ENCODE results near the gene TAS1R1.
"Not testable (repeated sequence)": the region's sequence is repeated elsewhere in the genome, so short reads cannot be mapped to it uniquely, and the experiment has no call there.

Gene TAS1R1

DNA sequence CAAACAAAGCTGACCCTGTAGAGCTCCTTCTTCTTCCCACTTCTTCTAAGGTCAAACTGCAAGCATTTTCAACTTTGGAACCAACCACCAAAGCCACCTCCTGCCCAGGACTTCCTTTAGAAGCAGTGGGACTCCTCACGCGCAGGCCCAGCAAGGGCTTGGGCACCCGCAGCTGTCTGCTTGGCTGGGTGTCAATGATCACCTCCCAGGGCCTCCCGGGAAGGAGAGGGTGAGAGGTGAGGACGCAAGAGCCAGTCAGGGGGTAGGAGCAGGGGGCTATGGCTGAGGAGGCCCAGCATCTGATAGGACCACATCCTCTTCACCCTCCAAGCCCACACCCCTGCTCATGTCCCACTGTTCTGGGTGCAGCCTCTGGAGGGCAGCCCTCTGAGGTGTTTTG, 37.3 kb downstream of the TAS1R1 start:
- no peak for DNase-seq

- DNase-seq, result no peak
These were observed 37.9 kb downstream of the TAS1R1 start for GRCh38 chr1:6592865-6593593.

GRCh38 chr1:6593810-6594209, 38.7 kb downstream of the TAS1R1 start:
- no peak for DNase-seq

DNA sequence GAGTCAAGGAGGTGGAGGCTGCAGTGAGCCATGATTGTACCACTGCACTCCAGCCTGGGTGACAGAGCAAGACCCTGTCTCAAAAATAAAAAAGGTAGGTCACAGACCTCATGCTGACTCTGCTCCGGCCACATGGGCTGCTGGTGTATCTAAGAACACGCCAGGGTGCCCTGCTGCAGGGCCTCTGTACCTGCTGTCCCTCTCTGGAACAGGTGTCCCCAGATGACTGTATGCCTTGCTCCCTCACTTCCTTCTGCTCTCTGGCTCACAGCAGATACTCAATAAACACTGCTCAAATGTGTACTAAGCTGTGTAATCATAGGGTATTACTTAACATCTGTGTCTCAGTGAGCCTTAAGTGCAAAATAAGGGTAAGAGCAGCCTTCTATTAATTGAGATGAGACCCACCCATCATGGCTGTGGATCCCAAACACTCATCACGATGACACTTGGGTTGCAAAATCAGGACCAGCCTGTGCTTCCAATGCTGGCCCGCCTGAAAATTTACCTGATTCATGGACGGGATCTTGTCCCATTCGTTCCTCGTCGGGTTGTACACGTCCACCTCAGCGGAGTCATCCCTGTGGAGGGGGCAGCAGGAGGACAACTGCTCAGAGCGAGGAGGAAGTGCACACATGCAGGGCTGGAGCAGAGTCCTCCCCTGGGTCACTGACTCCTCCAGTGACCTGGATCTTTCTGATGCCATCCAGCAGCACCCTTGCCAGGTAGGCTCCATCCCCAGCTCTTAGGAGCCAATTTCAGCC, 40.1 kb downstream of the TAS1R1 start:
- no peak for DNase-seq

- no peak for DNase-seq
These were observed 41.2 kb downstream of the TAS1R1 start for GRCh38 chr1:6596351-6596750.

GRCh38 chr1:6596886-6597776, 42.0 kb downstream of the TAS1R1 start:
- no peak for DNase-seq

GRCh38 chr1:6597777-6598131, 42.6 kb downstream of the TAS1R1 start:
- DNase-seq, result no peak

GRCh38 chr1:6599141-6599975, 44.3 kb downstream of the TAS1R1 start:
- DNase-seq, result no peak

DNA sequence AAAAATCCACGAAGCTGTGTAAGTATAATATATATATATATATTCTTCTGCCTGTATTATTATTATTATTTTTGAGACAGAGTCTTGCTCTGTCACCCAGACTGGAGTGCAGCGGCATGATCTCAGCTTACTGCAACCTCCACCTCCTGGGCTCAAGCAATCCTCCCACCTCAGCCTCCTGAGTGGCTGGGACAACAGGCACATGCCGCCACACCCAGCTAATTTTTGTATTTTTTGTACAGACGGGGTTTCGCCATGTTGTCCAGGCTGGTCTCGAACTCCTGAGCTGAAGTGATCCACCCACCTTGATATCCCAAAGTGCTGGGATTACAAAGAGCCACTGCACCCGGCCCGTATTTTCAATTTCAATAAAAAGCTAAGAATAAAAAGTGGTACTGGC, 44.9 kb downstream of the TAS1R1 start:
- DNase-seq, result not testable (repeated sequence)

DNA sequence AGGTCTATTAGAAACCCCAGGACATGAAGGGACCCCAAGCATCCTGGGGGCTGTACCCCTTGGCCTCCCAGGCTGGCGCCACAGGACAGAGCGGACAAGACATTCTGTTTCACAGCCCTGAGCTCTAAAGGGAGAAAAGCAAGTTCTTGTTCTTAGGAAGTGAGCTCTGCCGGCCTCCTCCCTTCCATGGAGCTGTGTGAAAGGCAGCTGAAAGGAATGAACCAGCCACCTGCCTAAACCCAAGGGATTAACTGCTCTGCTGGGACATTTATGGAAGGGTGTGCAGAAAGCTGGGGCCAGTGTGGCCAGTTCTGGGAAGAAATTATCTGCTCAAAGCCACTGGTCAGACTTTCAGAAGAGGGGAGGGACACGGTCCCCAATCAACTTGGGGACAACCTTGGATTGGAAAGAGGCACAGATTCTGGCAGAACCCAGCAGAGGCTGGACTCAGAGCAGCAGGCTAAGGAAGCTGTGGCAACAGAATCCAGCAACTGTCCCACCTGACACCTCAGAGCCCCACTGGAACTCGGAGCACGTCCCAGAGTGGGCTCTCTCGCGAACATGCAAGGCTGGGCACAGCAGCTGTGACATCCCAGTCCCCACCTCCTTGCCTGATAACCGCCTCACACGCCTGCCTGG, 45.4 kb downstream of the TAS1R1 start:
- DNase-seq, result no peak

DNA sequence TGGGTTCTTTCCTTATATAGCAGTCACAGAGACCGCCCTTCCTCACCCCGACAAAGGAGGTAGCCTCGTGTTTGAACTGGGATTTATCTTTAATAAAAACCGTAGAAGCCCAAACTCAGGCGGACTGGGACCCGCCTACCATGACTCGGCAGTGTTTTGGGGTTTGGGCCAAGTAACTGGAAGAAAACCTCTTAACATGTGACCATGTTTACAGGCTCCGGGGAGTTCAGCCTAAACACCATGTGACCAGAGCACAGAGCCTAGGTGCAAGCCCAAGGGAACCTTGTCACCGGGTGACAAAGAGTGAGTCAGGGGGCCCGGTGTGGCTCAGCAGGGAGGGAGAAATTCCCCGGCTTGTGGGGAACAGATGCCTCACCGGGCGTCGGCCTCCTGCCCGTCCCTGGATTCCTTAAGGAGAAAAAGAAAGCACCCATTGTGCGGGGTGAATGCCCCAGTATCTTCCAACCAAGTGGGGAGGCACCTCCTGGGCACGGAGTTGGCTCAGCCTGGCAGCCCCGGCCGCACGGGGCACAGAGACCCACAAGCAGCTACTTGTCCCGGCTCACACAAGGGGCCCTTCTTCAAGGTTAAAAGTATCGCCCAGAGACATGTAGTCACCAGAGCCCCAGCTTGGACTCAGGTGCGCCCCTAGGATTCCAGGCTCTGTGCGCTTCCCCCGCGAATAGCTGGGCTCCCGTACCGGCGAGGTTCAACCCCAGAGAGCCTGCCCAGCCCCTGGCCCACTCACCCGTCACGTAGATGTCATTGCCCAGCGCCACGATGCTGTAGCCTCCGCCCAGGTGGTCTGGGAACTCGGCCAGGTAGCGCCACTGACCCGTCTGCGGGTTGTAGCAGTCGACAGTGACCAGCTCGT, 46.2 kb downstream of the TAS1R1 start:
- peak; percentile 38 for DNase-seq

GRCh38 chr1:6601923-6602668, 47.0 kb downstream of the TAS1R1 start:
- no peak for DNase-seq

DNA sequence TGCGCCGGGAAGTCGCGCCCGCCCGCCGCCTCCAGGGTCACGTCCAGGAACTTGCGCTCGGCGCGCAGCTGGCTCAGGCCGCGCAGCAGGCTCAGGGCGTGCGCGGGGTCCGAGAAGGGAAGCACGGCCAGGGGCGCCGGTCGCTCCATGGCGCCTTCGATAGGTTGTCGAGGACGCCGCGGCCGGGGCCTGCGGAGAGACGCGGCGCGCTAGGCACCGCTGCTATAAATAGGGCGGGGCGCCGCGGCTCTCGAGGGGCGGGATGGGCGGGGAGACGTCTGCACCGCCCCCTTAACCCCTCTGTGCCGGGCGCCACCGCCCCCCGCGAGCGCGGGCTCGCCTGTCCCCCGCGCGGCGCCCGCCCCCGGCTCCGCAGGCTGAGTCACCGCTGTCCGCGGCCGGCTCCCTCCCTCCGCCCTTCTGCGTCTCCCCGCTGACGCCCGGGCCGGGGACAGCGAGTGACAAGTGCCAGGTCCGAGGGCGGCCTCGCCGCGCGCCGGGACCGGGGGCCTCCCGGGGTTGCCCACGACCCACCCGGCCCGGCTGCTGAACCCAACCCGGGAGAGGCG, 47.6 kb downstream of the TAS1R1 start, which contains the start of gene KLHL21:
TSS of gene KLHL21 (minus strand) at position 201 of the 569 bp plus-strand sequence. CDS start at position 149, 52 bp downstream.
- DNase-seq, result peak; percentile 86

GRCh38 chr1:6603238-6603914, 48.3 kb downstream of the TAS1R1 start:
- no peak for DNase-seq

- no peak for DNase-seq
These were observed 48.9 kb downstream of the TAS1R1 start for GRCh38 chr1:6603915-6604558.

GRCh38 chr1:6612641-6613360, 57.7 kb downstream of the TAS1R1 start:
- DNase-seq, result no peak

DNA sequence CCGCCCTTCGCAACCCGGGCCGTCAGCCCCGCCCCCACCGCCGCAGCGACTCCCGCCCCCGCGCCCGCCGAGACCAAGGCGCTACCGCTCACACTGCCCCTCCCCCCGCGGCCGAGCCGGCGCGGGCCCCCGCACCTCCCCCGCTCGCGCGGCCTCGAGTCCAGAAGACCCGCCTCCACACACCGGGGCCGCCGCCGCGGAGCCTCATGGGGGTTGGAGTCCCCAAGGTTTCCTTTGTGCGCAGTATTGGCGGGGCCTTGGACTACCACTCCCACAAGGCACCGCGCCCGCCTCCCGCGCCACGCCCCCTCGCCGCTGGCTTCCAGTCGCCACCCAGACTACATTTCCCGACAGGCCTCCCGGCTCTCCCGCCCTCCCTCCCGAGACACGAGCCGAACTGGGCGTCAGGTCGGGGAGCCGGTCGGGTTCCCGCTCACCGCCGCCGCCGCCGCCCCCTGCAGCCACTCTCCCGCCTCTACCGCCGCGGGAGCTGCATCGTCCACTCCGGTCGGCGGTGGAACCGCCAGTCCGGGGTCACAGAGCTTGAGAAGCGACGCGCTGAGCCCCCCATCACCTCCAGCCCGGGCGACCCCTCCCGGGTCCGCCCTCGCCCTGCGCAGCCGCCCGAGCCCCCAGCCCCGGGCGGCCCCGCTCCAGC, 58.4 kb downstream of the TAS1R1 start, which contains the start of gene PHF13:
TSS of gene PHF13 (plus strand) at position 371 of the 658 bp plus-strand sequence. CDS start 336 bp downstream, outside the sequence.
- peak; percentile 99 for DNase-seq

Data from activated gamma-delta T cell (primary cell).